K562 (cell line): ENCODE results near the gene ITPKB. TPM values are rescaled to one million over a fixed set of nuclear protein-coding genes. Genes with fewer than 3 reads are reported as not detected.
A peak's percentile ranks its signal among the peaks of the same experiment; 100 is the strongest.

ENCODE experiments used
- ATAC-seq: fragments of 200-7000 bp; cut with Tn5 transposase; 3 replicates; pipeline ENCODE4 v1.9.1; 2020; ENCODE audit warnings: moderate library complexity
- BruUV-seq: library from RNA; stranded (reverse); fragments of 400-500 nt; replicated peaks from 2 replicates; lab custom pipeline; 2021; lab: Mats Ljungman, UMichigan
- CTCF ChIA-PET: fragments of 300-600 bp; formaldehyde crosslinking; extraction: SDS; loops from one replicate; lab custom pipeline; 2021; ENCODE audit warnings: low intra/inter-chr PET ratio; lab: Yijun Ruan, JAX
- POLR2A ChIA-PET: fragments of 300-600, 350-650 bp; sonication (Branson Sonifier 250); formaldehyde crosslinking; extraction: SDS; loops from one replicate; lab custom pipeline; 2021; ENCODE audit warnings: antibody characterized with exemption, inconsistent platforms; lab: Yijun Ruan, JAX
- DNase-seq, 4 experiments: peaks; one replicate each; pipeline versions ENCODE4 v3.0.0 to v3.0.0-alpha.2; 2011 to 2018; ENCODE audit warnings: low spot score in 3 of 4, mixed read lengths in 3 of 4; ENCODE audit errors: extremely low read depth in 1 of 4
- FAIRE-seq: peaks from 2 replicates; lab custom pipeline; 2011; peaks lifted over from hg19 to GRCh38; lab: Jason Lieb, UNC
- H2AFZ ChIP-seq: 2 replicates; pipeline ENCODE4 v1.6.0; 2011; ENCODE audit warnings: low read depth, low read length, control low read depth, inconsistent platforms
- H3K27ac ChIP-seq: fragments of 200-600 bp; 3 replicates; pipeline ENCODE4 v1.8.0; 2011; ENCODE audit warnings: low read depth, mild to moderate bottlenecking, control low read depth, inconsistent platforms, low read length, moderate library complexity, mixed read lengths; ENCODE audit errors: extremely low read depth
- H3K27me3 ChIP-seq, 2 experiments: fragments of 300-600 bp in 1 of 2; 2 replicates in 1 of 2; 3 replicates in 1 of 2; pipeline versions ENCODE4 v1.6.0 to v1.8.0; 2011; ENCODE audit warnings: inconsistent platforms in 2 of 2, low read length in 2 of 2, mild to moderate bottlenecking in 1 of 2, mixed read lengths in 1 of 2, moderate library complexity in 1 of 2; ENCODE audit not compliant: control insufficient read depth in 2 of 2, insufficient read depth in 2 of 2
- H3K36me3 ChIP-seq: fragments of 300-600 bp; 3 replicates; pipeline ENCODE4 v1.8.0; 2011; ENCODE audit warnings: mild to moderate bottlenecking, low read length, inconsistent platforms; ENCODE audit not compliant: control insufficient read depth, insufficient read depth
- H3K4me1 ChIP-seq, 2 experiments: fragments of 200-600 bp in 1 of 2; replicated peaks in 1 of 2; 2 replicates in 1 of 2; 3 replicates in 1 of 2; pipeline versions ENCODE4 v1.5.1 to v1.8.0; 2011; ENCODE audit warnings: inconsistent platforms in 2 of 2, low read length in 2 of 2, mild to moderate bottlenecking in 1 of 2, mixed read lengths in 1 of 2, moderate library complexity in 1 of 2; ENCODE audit not compliant: control insufficient read depth in 2 of 2, insufficient read depth in 2 of 2
- H3K4me2 ChIP-seq: 2 replicates; pipeline ENCODE4 v1.6.1; 2011; ENCODE audit warnings: low read length, control low read depth, inconsistent platforms, mixed read lengths; ENCODE audit not compliant: insufficient read depth
- H3K4me3 ChIP-seq: fragments of 200-600 bp; sonication (generic), shearing (Covaris generic); 2 replicates; pipeline ENCODE4 v1.5.1; 2016; ENCODE audit warnings: control low read depth, inconsistent platforms
- H3K79me2 ChIP-seq: fragments of 200-600 bp; 3 replicates; pipeline ENCODE4 v1.8.0; 2011; ENCODE audit warnings: low read length, inconsistent platforms; ENCODE audit not compliant: control insufficient read depth, insufficient read depth
- H3K9ac ChIP-seq, 2 experiments: 2 replicates each; pipeline versions ENCODE4 v1.6.0 to v1.6.1; 2011; ENCODE audit warnings: low read depth in 2 of 2, low read length in 2 of 2, control low read depth in 1 of 2, inconsistent platforms in 1 of 2, mild to moderate bottlenecking in 1 of 2, mixed read lengths in 1 of 2; ENCODE audit not compliant: insufficient read depth in 1 of 2
- H3K9me1 ChIP-seq: one replicate; pipeline ENCODE4 v1.6.0; 2011; ENCODE audit warnings: inconsistent platforms, mild to moderate bottlenecking, low read length, moderate library complexity; ENCODE audit not compliant: control insufficient read depth, insufficient read depth
- H3K9me3 ChIP-seq: replicated peaks from 2 replicates; pipeline ENCODE4 v1.5.1; 2011; ENCODE audit warnings: low read depth, low read length, inconsistent platforms; ENCODE audit not compliant: control insufficient read depth, insufficient read depth
- H4K20me1 ChIP-seq: replicated peaks from 2 replicates; pipeline ENCODE4 v1.6.1; 2011; ENCODE audit warnings: low read length, inconsistent platforms, mixed read lengths; ENCODE audit not compliant: control insufficient read depth, insufficient read depth
- BCL6 ChIP-seq: fragments of 250-450 bp; sonication (Bioruptor Pico); IDR thresholded peaks from 2 replicates; pipeline ENCODE4 v1.4.0; 2020
- RAD21 ChIP-seq, 2 experiments: fragments of 250-450 bp in 1 of 2; fragments of 450-650 bp in 1 of 2; sonication (Bioruptor Pico) in 1 of 2; formaldehyde crosslinking in 1 of 2; IDR thresholded peaks in 1 of 2; conservative IDR thresholded peaks in 1 of 2; 2 replicates each; pipeline versions ENCODE4 v1.4.0 to v1.8.0; 2020 to 2022; ENCODE audit warnings: mild to moderate bottlenecking in 2 of 2, moderate library complexity in 1 of 2
- ZSCAN29 ChIP-seq: fragments of 450-650 bp; IDR thresholded peaks from 2 replicates; pipeline ENCODE4 v1.6.1; 2017
- WGBS: fragments of 100-300 bp; shearing (Covaris generic); methylation state at CpG from one replicate; pipeline ENCODE4 v1.1.6; 2016; ENCODE audit warnings: low coverage, mixed read lengths; ENCODE audit not compliant: insufficient coverage; ENCODE audit errors: missing lambda C conversion rate; 5-methylcytosine and 5-hydroxymethylcytosine counted together
- in situ Hi-C: fragments of 300-500 bp; cut with MboI; formaldehyde crosslinking; loops from 4 replicates; pipeline ENCODE4 v1.15.0; 2018; ENCODE audit warnings: inconsistent platforms, mixed read lengths
- intact Hi-C: fragments of 100-400 bp; cut with micrococcal nuclease; formaldehyde crosslinking; loops from 2 replicates; pipeline ENCODE4 v1.14.2; 2022
- polyA plus RNA-seq, 8 experiments: library from polyadenylated mRNA; depleted of rRNA in 4 of 8; stranded (reverse) in 5 of 8; unstranded in 3 of 8; fragments of >200 nt; fragmentation: Nextera tagmentation in 2 of 8; fragmentation: Illumina TruSeq in 1 of 8; extraction: Ambion mirVana in 2 of 8; extraction: Trizol in 1 of 8; gene quantifications; 2 replicates each; pipeline versions ENCODE4 v1.2.1 to v1.2.3, GENCODE V29; 2011 to 2014; ENCODE audit warnings: inconsistent platforms in 1 of 8, missing spikeins in 1 of 8
- total RNA-seq, 7 experiments: library from RNA; depleted of rRNA in 6 of 7; stranded (reverse); fragments of >200 nt in 6 of 7; fragmentation: Illumina TruSeq in 2 of 7; extraction: Trizol in 2 of 7; gene quantifications; 2 replicates each; pipeline versions ENCODE4 v1.2.1 to v1.2.3, GENCODE V29; 2011 to 2021; ENCODE audit warnings: low replicate concordance in 1 of 7
- TF ChIP-seq, protein P1 (sequence below): IDR thresholded peaks from 2 replicates; pipeline ENCODE4 v1.6.1; 2016; ENCODE audit warnings: missing genetic modification characterization, missing compliant biosample characterization
- TF ChIP-seq, protein P2 (sequence below), 2 experiments: fragments of 450-650 bp; formaldehyde crosslinking in 1 of 2; IDR thresholded peaks; 2 replicates each; pipeline versions ENCODE4 v1.4.0 to v1.6.1; 2014 to 2020; ENCODE audit warnings: mild to moderate bottlenecking in 2 of 2, borderline replicate concordance in 1 of 2, low read depth in 1 of 2
- TF ChIP-seq, protein P3 (sequence below), 3 experiments: IDR thresholded peaks in 2 of 3; conservative IDR thresholded peaks in 1 of 3; 2 replicates each; pipeline ENCODE4 v1.5.1; 2011 to 2012; ENCODE audit warnings: low read length in 3 of 3, mild to moderate bottlenecking in 3 of 3, control low read depth in 2 of 3, improper control_type of control experiment in 1 of 3, inconsistent platforms in 1 of 3, low read depth in 1 of 3, mixed read lengths in 1 of 3, moderate library complexity in 1 of 3; ENCODE audit not compliant: insufficient read depth in 2 of 3

ITPKB gene
- total and polyA plus RNA-seq, 9 of the 15 experiments (the other 6 are each of a cell fraction or from before 2014, with no cell fraction given), result 0.01 to 0.22 TPM; not detected in 7

- H3K4me2 ChIP-seq, result no peak overlapping the region
- H3K4me1 ChIP-seq, result peaks cover 0 to 3% of the 10 kb centered on the region in 2 experiments; a peak in 3 of 5 replicates
- no peaks in the 10 kb centered on the region for H3K79me2 ChIP-seq
- ChIA-PET POLR2A (interaction anchor here (0.5 kb wide), 1 partner anchor 43 kb away, joined by 4 read pairs; no protein-coding TSS in a partner anchor), CTCF (interaction anchor here (0.6 to 1.9 kb wide), 2 partner anchors 8 to 178 kb away, joined by 3 to 5 read pairs; no protein-coding TSS in a partner anchor)
- peaks cover 4% of the 10 kb centered on the region; the same call in 1 of the 2 replicates for H4K20me1 ChIP-seq
- no TSS peak for BruUV-seq
- H3K9ac ChIP-seq, result no peak overlapping the region
- DNase-seq (peak in 3 of 4 experiments; percentile 38 to 57 (median 54)), ATAC-seq (peak; percentile 37; the same call in 2 of the 3 replicates), FAIRE-seq (peak; percentile 6)
- no peaks in the 10 kb centered on the region for H3K9me3 ChIP-seq
- H3K27ac ChIP-seq, result no peak overlapping the region
- H3K27me3 ChIP-seq, result peaks cover 46 to 63% of the 10 kb centered on the region in 2 experiments
- TF ChIP-seq, protein P1, sequence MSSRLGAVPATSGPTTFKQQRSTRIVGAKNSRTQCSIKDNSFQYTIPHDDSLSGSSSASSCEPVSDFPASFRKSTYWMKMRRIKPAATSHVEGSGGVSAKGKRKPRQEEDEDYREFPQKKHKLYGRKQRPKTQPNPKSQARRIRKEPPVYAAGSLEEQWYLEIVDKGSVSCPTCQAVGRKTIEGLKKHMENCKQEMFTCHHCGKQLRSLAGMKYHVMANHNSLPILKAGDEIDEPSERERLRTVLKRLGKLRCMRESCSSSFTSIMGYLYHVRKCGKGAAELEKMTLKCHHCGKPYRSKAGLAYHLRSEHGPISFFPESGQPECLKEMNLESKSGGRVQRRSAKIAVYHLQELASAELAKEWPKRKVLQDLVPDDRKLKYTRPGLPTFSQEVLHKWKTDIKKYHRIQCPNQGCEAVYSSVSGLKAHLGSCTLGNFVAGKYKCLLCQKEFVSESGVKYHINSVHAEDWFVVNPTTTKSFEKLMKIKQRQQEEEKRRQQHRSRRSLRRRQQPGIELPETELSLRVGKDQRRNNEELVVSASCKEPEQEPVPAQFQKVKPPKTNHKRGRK (tag), result 0 out of 2 replicates have a peak, but pooled peaks have one; percentile 30
- TF ChIP-seq BCL6 (CRISPR knock-in tag), result no peak
- TF ChIP-seq ZSCAN29, result no peak
- TF ChIP-seq, protein P2, sequence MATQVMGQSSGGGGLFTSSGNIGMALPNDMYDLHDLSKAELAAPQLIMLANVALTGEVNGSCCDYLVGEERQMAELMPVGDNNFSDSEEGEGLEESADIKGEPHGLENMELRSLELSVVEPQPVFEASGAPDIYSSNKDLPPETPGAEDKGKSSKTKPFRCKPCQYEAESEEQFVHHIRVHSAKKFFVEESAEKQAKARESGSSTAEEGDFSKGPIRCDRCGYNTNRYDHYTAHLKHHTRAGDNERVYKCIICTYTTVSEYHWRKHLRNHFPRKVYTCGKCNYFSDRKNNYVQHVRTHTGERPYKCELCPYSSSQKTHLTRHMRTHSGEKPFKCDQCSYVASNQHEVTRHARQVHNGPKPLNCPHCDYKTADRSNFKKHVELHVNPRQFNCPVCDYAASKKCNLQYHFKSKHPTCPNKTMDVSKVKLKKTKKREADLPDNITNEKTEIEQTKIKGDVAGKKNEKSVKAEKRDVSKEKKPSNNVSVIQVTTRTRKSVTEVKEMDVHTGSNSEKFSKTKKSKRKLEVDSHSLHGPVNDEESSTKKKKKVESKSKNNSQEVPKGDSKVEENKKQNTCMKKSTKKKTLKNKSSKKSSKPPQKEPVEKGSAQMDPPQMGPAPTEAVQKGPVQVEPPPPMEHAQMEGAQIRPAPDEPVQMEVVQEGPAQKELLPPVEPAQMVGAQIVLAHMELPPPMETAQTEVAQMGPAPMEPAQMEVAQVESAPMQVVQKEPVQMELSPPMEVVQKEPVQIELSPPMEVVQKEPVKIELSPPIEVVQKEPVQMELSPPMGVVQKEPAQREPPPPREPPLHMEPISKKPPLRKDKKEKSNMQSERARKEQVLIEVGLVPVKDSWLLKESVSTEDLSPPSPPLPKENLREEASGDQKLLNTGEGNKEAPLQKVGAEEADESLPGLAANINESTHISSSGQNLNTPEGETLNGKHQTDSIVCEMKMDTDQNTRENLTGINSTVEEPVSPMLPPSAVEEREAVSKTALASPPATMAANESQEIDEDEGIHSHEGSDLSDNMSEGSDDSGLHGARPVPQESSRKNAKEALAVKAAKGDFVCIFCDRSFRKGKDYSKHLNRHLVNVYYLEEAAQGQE (IDR thresholded peaks at IDR 0.05; ENCODE audit: borderline replicate concordance), result peak; percentile 19; the same call in 1 of the 2 replicates
- TF ChIP-seq, protein P2 (CRISPR knock-in tag; IDR thresholded peaks at IDR 0.05; ENCODE audit: low read depth), result no peak
- TF ChIP-seq RAD21 (CRISPR knock-in tag; conservative IDR thresholded peaks at IDR 0.05 in 1 of 2, IDR thresholded peaks at IDR 0.05 in 1 of 2), result peak in 1 of 2 experiments; percentile 52; a peak in 3 of 4 replicates
- TF ChIP-seq, protein P3, sequence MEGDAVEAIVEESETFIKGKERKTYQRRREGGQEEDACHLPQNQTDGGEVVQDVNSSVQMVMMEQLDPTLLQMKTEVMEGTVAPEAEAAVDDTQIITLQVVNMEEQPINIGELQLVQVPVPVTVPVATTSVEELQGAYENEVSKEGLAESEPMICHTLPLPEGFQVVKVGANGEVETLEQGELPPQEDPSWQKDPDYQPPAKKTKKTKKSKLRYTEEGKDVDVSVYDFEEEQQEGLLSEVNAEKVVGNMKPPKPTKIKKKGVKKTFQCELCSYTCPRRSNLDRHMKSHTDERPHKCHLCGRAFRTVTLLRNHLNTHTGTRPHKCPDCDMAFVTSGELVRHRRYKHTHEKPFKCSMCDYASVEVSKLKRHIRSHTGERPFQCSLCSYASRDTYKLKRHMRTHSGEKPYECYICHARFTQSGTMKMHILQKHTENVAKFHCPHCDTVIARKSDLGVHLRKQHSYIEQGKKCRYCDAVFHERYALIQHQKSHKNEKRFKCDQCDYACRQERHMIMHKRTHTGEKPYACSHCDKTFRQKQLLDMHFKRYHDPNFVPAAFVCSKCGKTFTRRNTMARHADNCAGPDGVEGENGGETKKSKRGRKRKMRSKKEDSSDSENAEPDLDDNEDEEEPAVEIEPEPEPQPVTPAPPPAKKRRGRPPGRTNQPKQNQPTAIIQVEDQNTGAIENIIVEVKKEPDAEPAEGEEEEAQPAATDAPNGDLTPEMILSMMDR (IDR thresholded peaks at IDR 0.05 in 2 of 3, conservative IDR thresholded peaks at IDR 0.05 in 1 of 3; ENCODE audit: insufficient read depth in 2 of 3, low read depth in 1 of 3, low read length in 3 of 3), result peak in 2 of 3 experiments; percentile 6 to 51; a peak in 3 of 6 replicates
- H3K4me3 ChIP-seq, result no peak overlapping the region
- H3K36me3 ChIP-seq, result no peaks in the 10 kb centered on the region
- WGBS, result 3% methylated on average over 7 of the region's 7 CpGs
- in situ Hi-C loops, result no loop called here
- H3K9me1 ChIP-seq, result no peaks in the 10 kb centered on the region
- intact Hi-C loops, result no loop called here
- no peak overlapping the region for H2AFZ ChIP-seq
Observed at GRCh38 chr1:226649780-226650179, 89.3 kb downstream of the ITPKB start.
